Tibial nerve (tissue), 4 donors: ENCODE measurements around the gene FBXO15.

Experiments used
- CTCF ChIP-seq, 5 experiments: fragments of 200-600 bp in 3 of 5; fragments of 450-650 bp in 2 of 5; sonication (generic) in 3 of 5; IDR thresholded peaks; one replicate each; pipeline ENCODE4 v1.5.1; 2016 to 2019; ENCODE audit warnings: antibody characterized with exemption in 5 of 5, mild to moderate bottlenecking in 3 of 5, moderate library complexity in 2 of 5
- EP300 ChIP-seq, 2 donors: sonication (generic); formaldehyde crosslinking; IDR thresholded peaks; one replicate each; pipeline ENCODE4 v1.6.1; 2017; ENCODE audit warnings: antibody characterized with exemption in 2 of 2, mild to moderate bottlenecking in 1 of 2
- POLR2A ChIP-seq, 2 donors: fragments of 450-650 bp; IDR thresholded peaks; one replicate each; pipeline ENCODE4 v1.6.1; 2017; ENCODE audit warnings: antibody characterized with exemption in 2 of 2, mild to moderate bottlenecking in 2 of 2, moderate library complexity in 2 of 2

GRCh38 chr18:74184875-74185274, 37.2 kb upstream of the FBXO15 start:
- no peak for TF ChIP-seq CTCF (IDR thresholded peaks at IDR 0.05)
- TF ChIP-seq EP300 (IDR thresholded peaks at IDR 0.05): no peak
- TF ChIP-seq POLR2A (IDR thresholded peaks at IDR 0.05): no peak
